D721Med (cell line): ENCODE results near the gene YOD1.

ENCODE experiments used
- DNase-seq: peaks from one replicate; pipeline ENCODE4 v3.0.0; 2011; ENCODE audit warnings: low spot score; ENCODE audit not compliant: insufficient read length
- FAIRE-seq: peaks from 2 replicates; lab custom pipeline; 2011; peaks lifted over from hg19 to GRCh38; lab: Jason Lieb, UNC
- TF ChIP-seq, protein P1 (sequence below): IDR thresholded peaks from 2 replicates; pipeline ENCODE4 v1.5.1; 2012; ENCODE audit warnings: mild to moderate bottlenecking, control low read depth; ENCODE audit not compliant: insufficient read depth; ENCODE audit errors: missing control alignments

Gene YOD1

GRCh38 chr1:207063014-207063413, 12.0 kb upstream of the YOD1 start:
- no peak for DNase-seq
- TF ChIP-seq, protein P1, sequence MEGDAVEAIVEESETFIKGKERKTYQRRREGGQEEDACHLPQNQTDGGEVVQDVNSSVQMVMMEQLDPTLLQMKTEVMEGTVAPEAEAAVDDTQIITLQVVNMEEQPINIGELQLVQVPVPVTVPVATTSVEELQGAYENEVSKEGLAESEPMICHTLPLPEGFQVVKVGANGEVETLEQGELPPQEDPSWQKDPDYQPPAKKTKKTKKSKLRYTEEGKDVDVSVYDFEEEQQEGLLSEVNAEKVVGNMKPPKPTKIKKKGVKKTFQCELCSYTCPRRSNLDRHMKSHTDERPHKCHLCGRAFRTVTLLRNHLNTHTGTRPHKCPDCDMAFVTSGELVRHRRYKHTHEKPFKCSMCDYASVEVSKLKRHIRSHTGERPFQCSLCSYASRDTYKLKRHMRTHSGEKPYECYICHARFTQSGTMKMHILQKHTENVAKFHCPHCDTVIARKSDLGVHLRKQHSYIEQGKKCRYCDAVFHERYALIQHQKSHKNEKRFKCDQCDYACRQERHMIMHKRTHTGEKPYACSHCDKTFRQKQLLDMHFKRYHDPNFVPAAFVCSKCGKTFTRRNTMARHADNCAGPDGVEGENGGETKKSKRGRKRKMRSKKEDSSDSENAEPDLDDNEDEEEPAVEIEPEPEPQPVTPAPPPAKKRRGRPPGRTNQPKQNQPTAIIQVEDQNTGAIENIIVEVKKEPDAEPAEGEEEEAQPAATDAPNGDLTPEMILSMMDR: no peak
- no peak for FAIRE-seq

GRCh38 chr1:207062058-207062457, 11.1 kb upstream of the YOD1 start:
- no peak for DNase-seq
- FAIRE-seq: no peak
- TF ChIP-seq, protein P1: no peak

DNA sequence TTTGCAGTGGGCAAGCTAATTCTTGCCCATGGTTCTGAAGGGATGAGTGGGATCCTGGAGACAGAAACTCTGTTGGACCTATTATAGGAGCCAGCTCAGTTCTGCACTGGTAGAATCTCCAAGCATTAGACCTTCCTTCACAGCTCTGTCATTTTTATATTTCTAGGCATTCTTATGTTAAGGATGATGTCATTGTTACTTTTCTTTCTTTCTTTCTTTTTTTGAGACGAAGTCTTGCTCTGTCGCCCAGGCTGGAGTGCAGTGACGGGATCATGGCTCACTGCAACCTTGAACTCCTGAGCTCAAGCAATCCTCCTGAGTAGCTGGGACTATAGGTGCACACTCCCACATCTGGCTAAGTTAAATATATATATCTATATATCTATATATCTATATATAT, 9.6 kb upstream of the YOD1 start:
- no peak for DNase-seq
- TF ChIP-seq, protein P1: no peak
- FAIRE-seq: no peak

- FAIRE-seq: no peak
- TF ChIP-seq, protein P1: no peak
Measured at GRCh38 chr1:207059881-207060280, 8.9 kb upstream of the YOD1 start.

DNA sequence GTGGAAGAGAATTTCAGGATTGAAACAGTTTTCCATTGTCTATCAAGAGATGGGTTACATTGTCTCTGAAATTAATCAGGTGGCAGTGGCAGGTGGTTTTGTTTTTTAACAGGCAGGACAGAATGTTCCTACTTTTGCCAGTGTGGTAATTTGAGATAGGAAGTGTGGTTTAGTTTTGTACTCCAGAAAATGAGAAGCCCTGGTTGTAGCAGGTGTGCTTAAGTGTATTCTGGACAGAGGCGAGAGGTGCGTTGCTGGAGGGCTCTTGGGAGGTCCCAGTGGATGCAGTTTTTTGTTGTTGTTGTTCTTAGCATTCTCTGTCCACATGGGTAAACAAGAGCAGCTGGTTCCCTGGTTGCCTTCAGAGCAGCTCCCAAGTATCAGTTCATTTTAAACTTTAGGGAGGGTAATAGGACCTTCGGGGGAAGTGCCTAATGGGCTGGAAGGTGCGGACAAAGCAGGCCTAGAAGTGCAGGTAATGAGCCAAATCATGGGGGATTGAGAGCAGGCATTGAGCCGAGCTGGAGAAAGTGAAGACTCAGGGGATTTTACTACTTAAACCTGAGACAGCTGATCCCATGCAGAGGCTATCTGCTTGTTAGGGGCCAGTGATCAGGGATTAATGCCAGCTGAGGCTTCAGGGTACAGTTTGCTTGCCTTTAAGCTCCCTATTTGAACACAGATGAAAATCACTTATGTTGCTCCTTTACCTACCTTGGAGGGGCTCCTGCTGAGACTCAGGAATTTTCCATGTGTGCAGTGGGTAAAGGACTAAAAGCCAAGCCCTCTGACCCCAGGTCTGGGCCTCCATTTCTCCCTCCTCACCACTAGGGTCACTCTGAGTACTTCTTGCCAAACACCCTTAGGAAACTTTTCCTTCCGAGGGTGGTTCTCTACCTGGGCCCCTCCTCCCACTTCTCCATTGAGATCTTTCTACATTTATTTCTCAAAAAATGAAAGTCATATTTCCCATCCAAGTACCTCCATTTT, 8.2 kb upstream of the YOD1 start:
- TF ChIP-seq, protein P1: no peak
- peak; percentile 40 for DNase-seq
- FAIRE-seq: no peak

More at GRCh38 chr1:207059881-207060280, 8.9 kb upstream of the YOD1 start:
- DNase-seq: no peak

DNA sequence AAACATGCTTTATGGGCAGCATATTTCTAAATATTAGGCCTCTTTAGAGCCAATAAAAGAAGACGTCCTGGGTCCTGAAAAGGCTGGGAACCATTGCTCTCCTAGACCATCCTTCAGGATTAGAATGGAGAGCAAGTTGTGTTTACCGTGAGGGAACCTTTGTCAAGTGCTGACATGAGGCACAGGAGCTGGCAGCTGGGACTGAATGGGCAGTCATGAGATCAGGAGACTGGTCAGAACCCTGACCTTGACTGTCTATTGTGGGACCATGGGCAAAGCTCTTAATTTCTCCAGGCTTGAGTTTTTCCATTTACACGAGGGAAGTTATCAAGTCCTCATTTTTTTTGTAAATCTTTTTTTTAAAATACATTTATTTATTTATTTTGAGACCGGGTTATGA, 7.2 kb upstream of the YOD1 start:
- FAIRE-seq (no peak), DNase-seq (no peak)
- TF ChIP-seq, protein P1: no peak

- FAIRE-seq: no peak
Measured at GRCh38 chr1:207056673-207057072, 5.7 kb upstream of the YOD1 start.

More at GRCh38 chr1:207056673-207057072, 5.7 kb upstream of the YOD1 start:
- TF ChIP-seq, protein P1: no peak
- no peak for DNase-seq
